Fibroblast of villous mesenchyme (primary cell): ENCODE measurements around the gene KLHDC7B. TPM values are rescaled to one million over a fixed set of nuclear protein-coding genes. Genes with fewer than 3 reads are reported as not detected.
"Not testable (repeated sequence)": the region's sequence is repeated elsewhere in the genome, so short reads cannot be mapped to it uniquely, and the experiment has no call there.

Source experiments
- DNase-seq: peaks from one replicate; pipeline ENCODE4 v3.0.0-alpha.2; 2010; ENCODE audit warnings: low read depth
- H3K4me3 ChIP-seq: 2 replicates; pipeline ENCODE4 v1.5.1; 2011; ENCODE audit warnings: low read depth, mild to moderate bottlenecking, low read length
- total RNA-seq: library from RNA; depleted of rRNA; stranded (reverse); fragments of >200 nt; gene quantifications from 2 replicates; pipeline ENCODE4 v1.2.3, GENCODE V29; 2012
- TF ChIP-seq, protein P1 (sequence below): IDR thresholded peaks from 2 replicates; pipeline ENCODE4 v1.5.1; 2012; ENCODE audit warnings: low read depth, mild to moderate bottlenecking, low read length; ENCODE audit not compliant: insufficient read depth

Gene KLHDC7B
- total RNA-seq, 1 donor: not detected

- TF ChIP-seq, protein P1, sequence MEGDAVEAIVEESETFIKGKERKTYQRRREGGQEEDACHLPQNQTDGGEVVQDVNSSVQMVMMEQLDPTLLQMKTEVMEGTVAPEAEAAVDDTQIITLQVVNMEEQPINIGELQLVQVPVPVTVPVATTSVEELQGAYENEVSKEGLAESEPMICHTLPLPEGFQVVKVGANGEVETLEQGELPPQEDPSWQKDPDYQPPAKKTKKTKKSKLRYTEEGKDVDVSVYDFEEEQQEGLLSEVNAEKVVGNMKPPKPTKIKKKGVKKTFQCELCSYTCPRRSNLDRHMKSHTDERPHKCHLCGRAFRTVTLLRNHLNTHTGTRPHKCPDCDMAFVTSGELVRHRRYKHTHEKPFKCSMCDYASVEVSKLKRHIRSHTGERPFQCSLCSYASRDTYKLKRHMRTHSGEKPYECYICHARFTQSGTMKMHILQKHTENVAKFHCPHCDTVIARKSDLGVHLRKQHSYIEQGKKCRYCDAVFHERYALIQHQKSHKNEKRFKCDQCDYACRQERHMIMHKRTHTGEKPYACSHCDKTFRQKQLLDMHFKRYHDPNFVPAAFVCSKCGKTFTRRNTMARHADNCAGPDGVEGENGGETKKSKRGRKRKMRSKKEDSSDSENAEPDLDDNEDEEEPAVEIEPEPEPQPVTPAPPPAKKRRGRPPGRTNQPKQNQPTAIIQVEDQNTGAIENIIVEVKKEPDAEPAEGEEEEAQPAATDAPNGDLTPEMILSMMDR: no peak
- peak; percentile 89 for DNase-seq
- H3K4me3 ChIP-seq: peak within 1 kb of the TSS; percentile 83
These were observed 15.7 kb upstream of the KLHDC7B start, which contains the start of gene TYMP for GRCh38 chr22:50529897-50530579. Gene TYMP, minus strand, starts transcription at chr22:50530012. Its CDS starts 303 bp downstream, at chr22:50529709.

GRCh38 chr22:50530580-50530876 is 15.2 kb upstream of the KLHDC7B start:
- peak overlapping the region; percentile 83 for H3K4me3 ChIP-seq
- TF ChIP-seq, protein P1: no peak
- no peak for DNase-seq

GRCh38 chr22:50530877-50531545 is 14.7 kb upstream of the KLHDC7B start:
- H3K4me3 ChIP-seq: peak overlapping the region; percentile 83
- TF ChIP-seq, protein P1: no peak
- DNase-seq: peak; percentile 93

- TF ChIP-seq, protein P1: no peak
- DNase-seq: peak; percentile 63
- H3K4me3 ChIP-seq: peak overlapping the region; percentile 83
These were observed 14.1 kb upstream of the KLHDC7B start for GRCh38 chr22:50531546-50531961.

DNA sequence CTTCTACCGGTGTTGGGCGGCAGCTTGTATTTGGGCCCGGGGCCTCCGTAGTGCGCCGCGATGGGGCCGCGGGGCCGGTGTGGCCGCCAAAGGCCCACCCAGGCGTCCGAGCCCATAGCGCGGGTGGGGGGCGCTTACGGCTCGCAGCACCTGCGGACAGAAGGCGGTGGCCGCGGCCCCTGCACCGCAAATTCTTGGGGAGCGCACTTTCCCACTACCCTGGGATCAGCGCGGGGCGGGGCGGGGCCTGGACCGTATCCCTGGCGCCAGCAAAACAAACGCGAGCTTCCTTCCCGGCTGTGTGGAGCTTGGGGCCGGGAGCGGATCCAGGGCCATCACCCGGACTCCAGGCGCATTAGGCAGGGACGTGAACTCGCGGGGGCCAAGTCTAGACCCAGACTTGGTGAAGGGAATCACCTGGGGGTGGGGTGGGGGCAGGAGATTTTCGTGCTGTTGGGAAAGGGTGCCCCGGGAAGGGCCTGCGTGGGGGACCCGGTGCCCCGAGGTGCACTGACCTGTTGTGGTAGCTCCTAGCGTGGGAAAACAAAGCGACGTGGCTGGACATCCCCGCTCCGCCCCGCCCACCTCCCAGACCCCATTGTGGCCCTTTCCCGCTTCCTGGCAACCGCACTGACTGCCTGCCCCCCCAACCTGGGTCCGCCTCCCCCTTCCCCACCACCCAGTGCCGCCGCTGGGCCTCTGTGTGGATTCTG is 13.6 kb upstream of the KLHDC7B start:
- peak; percentile 82 for DNase-seq
- H3K4me3 ChIP-seq: peak overlapping the region; percentile 83
- TF ChIP-seq, protein P1: no peak

DNA sequence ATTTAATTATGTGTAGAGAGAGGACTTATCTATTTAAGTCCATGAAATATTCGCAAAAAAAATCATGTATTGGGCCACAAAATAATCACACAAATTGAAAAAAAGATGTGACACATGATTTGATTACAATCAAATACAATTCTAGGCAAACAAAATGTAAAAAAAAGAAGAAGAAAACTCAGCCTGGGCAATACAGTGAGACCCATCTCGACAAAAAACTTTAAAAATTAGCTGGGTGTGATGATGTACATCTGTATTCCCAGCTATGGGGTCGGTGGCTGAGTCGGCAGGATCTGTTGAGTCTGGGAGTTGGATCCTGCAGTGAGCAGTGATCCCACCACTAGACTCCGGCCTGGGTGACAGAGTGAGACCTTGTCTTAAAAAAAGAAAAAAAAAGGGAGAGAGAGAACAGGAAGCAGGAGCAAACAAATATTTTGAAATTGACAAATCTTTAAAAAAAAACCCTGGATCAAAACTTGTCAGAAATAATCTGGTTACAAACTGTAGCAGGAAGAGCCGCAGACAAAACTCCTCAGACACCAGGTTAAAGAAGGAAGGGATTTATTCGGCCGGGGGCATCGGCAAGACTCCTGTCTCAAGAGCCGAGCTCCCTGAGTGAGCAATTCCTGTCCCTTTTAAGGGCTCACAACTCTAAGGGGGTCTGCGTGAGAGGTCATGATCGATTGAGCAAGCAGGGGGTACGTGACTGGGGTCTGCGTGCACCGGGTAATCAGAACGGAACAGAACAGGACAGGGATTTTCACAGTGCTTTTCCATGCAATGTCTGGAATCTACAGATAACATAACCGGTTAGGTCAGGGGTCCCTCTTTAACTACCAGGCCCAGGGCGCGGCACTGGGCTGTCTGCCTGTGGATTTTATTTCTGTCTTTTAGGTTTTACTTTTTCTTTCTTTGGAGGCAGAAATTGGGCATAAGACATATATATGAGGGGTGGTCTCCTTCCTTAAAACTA is 12.6 kb upstream of the KLHDC7B start:
- peak overlapping the region; percentile 83 for H3K4me3 ChIP-seq
- TF ChIP-seq, protein P1: no peak
- peak; percentile 73 for DNase-seq

DNA sequence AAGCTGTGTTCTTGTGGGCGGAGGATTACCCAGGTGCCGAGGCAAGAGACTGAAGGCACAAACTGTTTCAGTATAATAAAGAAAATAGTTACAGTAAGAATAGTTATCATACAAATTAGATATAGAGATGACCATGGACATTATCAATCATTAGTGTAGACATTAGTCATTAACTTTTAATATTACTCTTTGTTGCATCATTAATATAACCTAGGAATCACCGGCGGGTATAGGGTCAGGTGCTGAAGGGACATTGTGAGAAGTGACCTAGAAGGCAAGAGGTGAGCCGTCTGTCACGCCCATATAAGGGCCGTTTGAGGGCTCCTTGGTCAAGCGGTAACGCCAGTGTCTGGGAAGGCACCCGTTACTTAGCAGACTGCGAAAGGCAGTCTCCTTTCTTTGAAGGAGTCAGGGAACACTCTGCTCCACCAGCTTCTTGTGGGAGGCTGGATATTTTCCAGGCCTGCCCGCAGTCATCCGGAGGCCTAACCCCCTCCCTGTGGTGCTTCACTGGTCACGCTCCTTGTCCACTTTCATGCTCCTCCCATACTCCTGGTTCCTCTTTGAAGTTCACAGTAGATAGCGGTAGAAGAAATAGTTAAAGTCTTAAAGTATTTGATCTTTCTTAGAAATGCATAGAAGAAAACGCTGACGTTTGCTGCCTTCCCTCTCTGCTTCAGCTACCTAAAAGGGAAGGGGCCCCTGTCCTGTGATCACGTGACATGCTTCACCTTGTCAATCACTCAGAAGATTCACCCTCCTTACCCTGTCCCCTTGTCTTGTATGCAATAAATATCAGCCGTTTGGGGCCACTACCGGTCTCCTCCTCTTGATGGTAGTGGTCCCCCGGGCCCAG is 11.6 kb upstream of the KLHDC7B start:
- DNase-seq: peak; percentile 92
- not testable (repeated sequence) for H3K4me3 ChIP-seq
